PC-9 (cell line): ENCODE measurements around the gene SLC9A3. TPM values are rescaled to one million over a fixed set of nuclear protein-coding genes. Genes with fewer than 3 reads are reported as not detected.

Source experiments
- BruUV-seq: library from RNA; stranded (reverse); fragments of 400-500 nt; replicated peaks from 2 replicates; lab custom pipeline; 2021; lab: Mats Ljungman, UMichigan
- CTCF ChIA-PET: fragments of 300-600 bp; sonication (Branson Sonifier 250); formaldehyde crosslinking; loops from one replicate; lab custom pipeline; 2022; ENCODE audit warnings: antibody characterized with exemption; lab: Charles Lee
- POLR2A ChIA-PET: fragments of 300-600 bp; sonication (Branson Sonifier 250); formaldehyde crosslinking; loops from one replicate; lab custom pipeline; 2022; ENCODE audit warnings: antibody characterized with exemption; ENCODE audit not compliant: unreplicated experiment; lab: Charles Lee
- DNase-seq, 2 experiments: peaks; one replicate each; pipeline versions ENCODE4 v3.0.0 to v3.0.0-alpha.2; 2015 to 2022; ENCODE audit warnings: mixed read lengths in 1 of 2
- H2AFZ ChIP-seq: fragments of 200-600 bp; sonication (generic); 2 replicates; pipeline ENCODE4 v1.8.1; 2017; ENCODE audit warnings: antibody characterized with exemption
- H3F3A ChIP-seq: fragments of 200-600 bp; sonication (generic); 2 replicates; pipeline ENCODE4 v1.8.1; 2017; ENCODE audit warnings: antibody characterized with exemption, mild to moderate bottlenecking, low read depth; ENCODE audit not compliant: insufficient read depth
- H3K27ac ChIP-seq: fragments of 200-600 bp; sonication (generic); 2 replicates; pipeline ENCODE4 v1.6.1; 2016; ENCODE audit warnings: mixed run types
- H3K27me3 ChIP-seq: fragments of 200-600 bp; sonication (generic); 2 replicates; pipeline ENCODE4 v1.6.1; 2016; ENCODE audit warnings: low read depth, mixed run types; ENCODE audit not compliant: insufficient read depth
- H3K36me3 ChIP-seq: fragments of 200-600 bp; sonication (generic); 2 replicates; pipeline ENCODE4 v1.6.1; 2016; ENCODE audit warnings: low read depth, mixed run types
- H3K4me1 ChIP-seq: fragments of 200-600 bp; sonication (generic); replicated peaks from 2 replicates; pipeline ENCODE4 v1.6.1; 2016; ENCODE audit warnings: mixed run types; ENCODE audit not compliant: insufficient read depth
- H3K4me2 ChIP-seq: fragments of 200-600 bp; sonication (generic); 2 replicates; pipeline ENCODE4 v1.6.1; 2017; ENCODE audit warnings: mixed run types
- H3K4me3 ChIP-seq: fragments of 200-600 bp; sonication (generic); 2 replicates; pipeline ENCODE4 v1.6.1; 2016; ENCODE audit warnings: mixed run types
- H3K79me2 ChIP-seq: fragments of 200-600 bp; sonication (generic); 2 replicates; pipeline ENCODE4 v1.6.1; 2017; ENCODE audit warnings: low read depth, mixed run types
- H3K9me2 ChIP-seq: fragments of 200-600 bp; sonication (generic); 2 replicates; pipeline ENCODE4 v1.8.1; 2017; ENCODE audit warnings: mild to moderate bottlenecking; ENCODE audit not compliant: insufficient read depth
- H3K9me3 ChIP-seq: fragments of 200-600 bp; sonication (generic); 2 replicates; pipeline ENCODE4 v1.8.1; 2016; ENCODE audit warnings: low read depth; ENCODE audit not compliant: insufficient read depth
- H4K20me1 ChIP-seq: fragments of 200-600 bp; sonication (generic); 2 replicates; pipeline ENCODE4 v1.8.1; 2017; ENCODE audit not compliant: insufficient read depth
- EZH2 ChIP-seq: fragments of 200-600 bp; sonication (generic); IDR thresholded peaks from 2 replicates; pipeline ENCODE4 v1.8.0; 2017; ENCODE audit warnings: antibody characterized with exemption, low read depth
- intact Hi-C: fragments of 100-400 bp; cut with micrococcal nuclease; formaldehyde crosslinking; loops from one replicate; pipeline ENCODE4 v1.10.0; 2022; ENCODE audit not compliant: unreplicated experiment
- total RNA-seq: library from RNA; stranded (reverse); gene quantifications from 2 replicates; pipeline ENCODE4 v1.2.3, GENCODE V29; 2021
- TF ChIP-seq, protein P1 (sequence below): fragments of 200-600 bp; sonication (generic); conservative IDR thresholded peaks from 2 replicates; pipeline ENCODE4 v1.6.1; 2017; ENCODE audit warnings: mixed run types, antibody characterized with exemption, mild to moderate bottlenecking, moderate library complexity

SLC9A3 gene
- total RNA-seq, 1 experiment from 2014 or later = 5.6 TPM

DNA sequence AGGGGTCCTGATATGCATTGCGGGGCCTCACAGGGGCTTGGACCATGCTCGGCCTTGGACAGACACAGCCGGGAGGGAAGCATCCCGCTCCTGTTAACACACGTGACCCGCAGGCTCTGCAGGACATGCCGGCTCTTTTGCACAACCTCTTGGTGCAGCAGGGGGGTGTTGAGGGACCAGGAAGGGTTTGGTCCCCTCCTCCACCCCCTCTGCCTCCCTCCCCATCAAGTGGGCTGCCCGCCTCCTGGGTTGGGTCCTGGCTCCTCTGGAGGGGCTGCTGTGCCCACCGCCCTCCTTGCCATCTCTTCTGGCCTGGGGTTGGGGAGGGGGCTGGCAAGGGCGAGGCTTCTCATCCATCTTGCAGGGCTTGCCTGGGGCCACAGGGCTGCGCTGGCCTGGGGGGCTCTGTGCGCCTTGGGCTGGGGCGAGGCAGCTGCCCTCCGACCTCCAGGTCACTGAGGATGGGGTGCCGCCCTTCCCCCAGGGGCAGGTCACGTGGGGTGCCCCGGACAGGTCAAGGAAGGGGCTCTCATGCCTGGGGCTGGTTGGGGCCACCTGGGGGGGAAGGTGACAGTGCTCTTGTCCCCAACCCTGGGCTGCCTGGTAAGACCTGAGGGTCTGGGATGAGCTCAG, 16.8 kb upstream of the SLC9A3 start:
- Histone ChIP-seq H3K9me3 (no peaks in the 10 kb centered on the region), H3K4me1 (no peaks in the 10 kb centered on the region), H3K27me3 (peaks cover 95% of the 10 kb centered on the region), H3K79me2 (no peaks in the 10 kb centered on the region), H3K4me3 (no peak overlapping the region), H3K36me3 (no peaks in the 10 kb centered on the region), H3K27ac (no peak overlapping the region), H3K4me2 (no peak overlapping the region), H3F3A (no peaks in the 10 kb centered on the region), H4K20me1 (no peaks in the 10 kb centered on the region; the same call in 1 of the 2 replicates), H3K9me2 (no peaks in the 10 kb centered on the region), H2AFZ (no peak overlapping the region)
- BruUV-seq = no TSS peak
- ChIA-PET POLR2A (no interaction called here), CTCF (no interaction called here)
- DNase-seq = no peak
- intact Hi-C loops = no loop called here
- TF ChIP-seq EZH2 = no peak
- TF ChIP-seq, protein P1, sequence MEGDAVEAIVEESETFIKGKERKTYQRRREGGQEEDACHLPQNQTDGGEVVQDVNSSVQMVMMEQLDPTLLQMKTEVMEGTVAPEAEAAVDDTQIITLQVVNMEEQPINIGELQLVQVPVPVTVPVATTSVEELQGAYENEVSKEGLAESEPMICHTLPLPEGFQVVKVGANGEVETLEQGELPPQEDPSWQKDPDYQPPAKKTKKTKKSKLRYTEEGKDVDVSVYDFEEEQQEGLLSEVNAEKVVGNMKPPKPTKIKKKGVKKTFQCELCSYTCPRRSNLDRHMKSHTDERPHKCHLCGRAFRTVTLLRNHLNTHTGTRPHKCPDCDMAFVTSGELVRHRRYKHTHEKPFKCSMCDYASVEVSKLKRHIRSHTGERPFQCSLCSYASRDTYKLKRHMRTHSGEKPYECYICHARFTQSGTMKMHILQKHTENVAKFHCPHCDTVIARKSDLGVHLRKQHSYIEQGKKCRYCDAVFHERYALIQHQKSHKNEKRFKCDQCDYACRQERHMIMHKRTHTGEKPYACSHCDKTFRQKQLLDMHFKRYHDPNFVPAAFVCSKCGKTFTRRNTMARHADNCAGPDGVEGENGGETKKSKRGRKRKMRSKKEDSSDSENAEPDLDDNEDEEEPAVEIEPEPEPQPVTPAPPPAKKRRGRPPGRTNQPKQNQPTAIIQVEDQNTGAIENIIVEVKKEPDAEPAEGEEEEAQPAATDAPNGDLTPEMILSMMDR = no peak

DNA sequence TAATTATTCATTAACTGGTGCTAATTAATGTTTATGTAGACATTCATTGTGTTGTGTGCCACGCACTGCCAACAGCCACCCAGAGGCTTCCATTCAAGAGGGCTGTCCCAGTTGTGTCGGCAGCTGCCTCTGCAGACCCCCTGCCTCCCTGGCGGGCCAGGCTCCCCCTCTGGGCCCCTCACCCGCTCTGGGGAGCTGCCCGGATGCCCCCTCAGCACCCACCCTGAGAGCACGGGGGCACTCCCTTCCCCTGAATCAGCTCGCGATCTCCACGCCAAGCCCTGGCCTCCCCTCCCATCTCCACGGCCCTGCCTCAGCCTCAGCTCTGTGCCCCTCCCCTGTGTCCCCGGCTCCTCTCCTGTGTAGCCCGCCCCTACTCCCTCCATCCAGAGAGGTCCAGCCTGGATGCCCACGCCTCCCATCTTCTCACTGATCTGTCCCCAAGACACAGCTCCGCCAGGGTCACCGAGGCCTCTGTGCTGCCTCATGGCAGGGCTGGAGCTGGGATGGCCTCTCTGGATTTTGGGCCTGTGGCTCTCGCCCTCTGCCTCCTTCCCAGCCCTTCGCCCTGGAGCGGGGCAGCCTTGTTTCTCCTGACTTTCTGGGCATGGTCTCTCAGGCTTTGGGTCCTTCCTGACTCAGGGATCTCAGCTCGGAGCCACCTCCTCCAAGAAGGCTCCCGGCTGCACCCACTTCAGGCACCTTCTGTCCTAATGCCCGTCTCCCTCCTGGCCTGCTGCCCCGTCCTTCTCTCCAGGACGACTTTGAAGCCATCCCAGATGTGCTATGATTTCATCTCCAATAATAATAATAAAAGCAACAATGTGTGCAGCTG, 16.0 kb upstream of the SLC9A3 start:
- CTCF ChIA-PET = no interaction called here
- TF ChIP-seq, protein P1 = no peak
- no peak for TF ChIP-seq EZH2
- Histone ChIP-seq H3K4me2 (no peak overlapping the region), H4K20me1 (no peaks in the 10 kb centered on the region; the same call in 1 of the 2 replicates), H3K9me3 (no peaks in the 10 kb centered on the region), H3K4me1 (no peaks in the 10 kb centered on the region), H3K79me2 (no peaks in the 10 kb centered on the region), H2AFZ (no peak overlapping the region), H3K27ac (no peak overlapping the region), H3K36me3 (no peaks in the 10 kb centered on the region), H3K27me3 (peaks cover 92% of the 10 kb centered on the region), H3K4me3 (no peak overlapping the region), H3K9me2 (no peaks in the 10 kb centered on the region), H3F3A (no peaks in the 10 kb centered on the region)
- POLR2A ChIA-PET = no interaction called here
- BruUV-seq = no TSS peak
- intact Hi-C loops = no loop called here
- DNase-seq = no peak

DNA sequence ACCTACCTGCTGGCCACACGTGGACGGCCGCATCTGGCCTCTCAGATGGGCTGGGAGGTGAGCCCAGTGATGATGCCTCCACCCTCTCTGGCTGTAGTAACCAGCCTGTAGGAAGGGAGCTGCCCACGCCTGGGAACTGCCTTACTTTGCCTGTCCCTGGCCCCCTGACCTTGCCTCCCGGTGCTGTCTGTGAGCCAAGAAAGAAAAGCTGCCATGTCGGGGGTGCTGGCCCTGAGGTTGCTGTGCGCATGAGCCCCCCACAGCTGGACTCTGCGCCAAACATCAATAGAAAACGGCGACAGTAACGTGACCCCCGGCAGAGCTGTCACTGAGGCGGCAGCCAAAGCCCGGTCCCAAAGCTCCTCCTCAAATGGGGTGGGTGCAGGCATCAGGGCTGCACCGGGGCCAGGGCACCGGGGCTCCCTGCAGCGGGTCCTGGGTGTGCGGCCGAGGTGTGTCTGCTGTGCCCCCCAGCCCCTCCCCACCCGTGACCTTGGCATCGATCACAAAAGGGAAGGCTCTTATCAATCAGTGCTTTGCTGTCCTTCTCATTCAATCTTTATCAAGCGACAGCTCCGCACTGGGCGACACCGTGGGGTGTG, 15.3 kb upstream of the SLC9A3 start:
- no peaks in the 10 kb centered on the region for H4K20me1 ChIP-seq
- no peak overlapping the region for H3K27ac ChIP-seq
- H3K4me1 ChIP-seq = no peaks in the 10 kb centered on the region
- H3K79me2 ChIP-seq = no peaks in the 10 kb centered on the region
- ChIA-PET POLR2A (no interaction called here), CTCF (no interaction called here)
- peaks cover 91% of the 10 kb centered on the region for H3K27me3 ChIP-seq
- intact Hi-C loops = no loop called here
- H3K4me3 ChIP-seq = no peak overlapping the region
- DNase-seq = no peak
- H3K9me2 ChIP-seq = no peaks in the 10 kb centered on the region
- no peaks in the 10 kb centered on the region for H3K9me3 ChIP-seq
- no peak overlapping the region for H3K4me2 ChIP-seq
- no peaks in the 10 kb centered on the region for H3K36me3 ChIP-seq
- no peak for TF ChIP-seq EZH2
- TF ChIP-seq, protein P1 = no peak
- no TSS peak for BruUV-seq
- H3F3A ChIP-seq = no peaks in the 10 kb centered on the region
- no peak overlapping the region for H2AFZ ChIP-seq
